GM23338 (cell line): ENCODE results near the gene CALML3. TPM values are rescaled to one million over a fixed set of nuclear protein-coding genes. Genes with fewer than 3 reads are reported as not detected.

ENCODE experiments used
- EZH2 ChIP-seq: fragments of 200-600 bp; sonication (generic); IDR thresholded peaks from one replicate; pipeline ENCODE4 v1.8.0; 2017; ENCODE audit warnings: antibody characterized with exemption, mild to moderate bottlenecking, low read depth; ENCODE audit not compliant: unreplicated experiment
- JUNB ChIP-seq: IDR thresholded peaks from one replicate; pipeline ENCODE4 v1.6.1; 2016; ENCODE audit warnings: antibody characterized with exemption; ENCODE audit not compliant: unreplicated experiment
- ZNF114 ChIP-seq: fragments of 250-450 bp; sonication (Bioruptor Pico); IDR thresholded peaks from 2 replicates; pipeline ENCODE4 v1.5.0; 2020; ENCODE audit warnings: mild to moderate bottlenecking, moderate library complexity
- ZNF462 ChIP-seq: fragments of 250-450 bp; sonication (Bioruptor Pico); IDR thresholded peaks from 2 replicates; pipeline ENCODE4 v1.5.0; 2020; ENCODE audit warnings: mild to moderate bottlenecking, moderate library complexity
- polyA plus RNA-seq: library from polyadenylated mRNA; unstranded; fragments of >200 nt; fragmentation: Nextera tagmentation; extraction: Ambion mirVana; gene quantifications from 2 replicates; pipeline ENCODE4 v1.2.1, GENCODE V29; 2016
- total RNA-seq: library from RNA; depleted of rRNA; stranded (reverse); fragments of >200 nt; shearing (Covaris generic); gene quantifications from 2 replicates; pipeline ENCODE4 v1.2.3, GENCODE V29; 2014
- TF ChIP-seq, protein P1 (sequence below), 2 experiments: fragments of 200-600 bp in 1 of 2; sonication (generic) in 1 of 2; conservative IDR thresholded peaks; 2 replicates each; pipeline versions ENCODE4 v1.5.1 to v1.6.1; 2016 to 2017; ENCODE audit warnings: antibody characterized with exemption in 2 of 2, low read depth in 2 of 2, mild to moderate bottlenecking in 2 of 2, moderate library complexity in 1 of 2

The CALML3 gene
- total and polyA plus RNA-seq, 2 experiments from 2014 or later, result not detected

- TF ChIP-seq ZNF462 (CRISPR knock-in tag), result no peak
- no peak for TF ChIP-seq JUNB
- TF ChIP-seq ZNF114, result no peak
- TF ChIP-seq, protein P1, sequence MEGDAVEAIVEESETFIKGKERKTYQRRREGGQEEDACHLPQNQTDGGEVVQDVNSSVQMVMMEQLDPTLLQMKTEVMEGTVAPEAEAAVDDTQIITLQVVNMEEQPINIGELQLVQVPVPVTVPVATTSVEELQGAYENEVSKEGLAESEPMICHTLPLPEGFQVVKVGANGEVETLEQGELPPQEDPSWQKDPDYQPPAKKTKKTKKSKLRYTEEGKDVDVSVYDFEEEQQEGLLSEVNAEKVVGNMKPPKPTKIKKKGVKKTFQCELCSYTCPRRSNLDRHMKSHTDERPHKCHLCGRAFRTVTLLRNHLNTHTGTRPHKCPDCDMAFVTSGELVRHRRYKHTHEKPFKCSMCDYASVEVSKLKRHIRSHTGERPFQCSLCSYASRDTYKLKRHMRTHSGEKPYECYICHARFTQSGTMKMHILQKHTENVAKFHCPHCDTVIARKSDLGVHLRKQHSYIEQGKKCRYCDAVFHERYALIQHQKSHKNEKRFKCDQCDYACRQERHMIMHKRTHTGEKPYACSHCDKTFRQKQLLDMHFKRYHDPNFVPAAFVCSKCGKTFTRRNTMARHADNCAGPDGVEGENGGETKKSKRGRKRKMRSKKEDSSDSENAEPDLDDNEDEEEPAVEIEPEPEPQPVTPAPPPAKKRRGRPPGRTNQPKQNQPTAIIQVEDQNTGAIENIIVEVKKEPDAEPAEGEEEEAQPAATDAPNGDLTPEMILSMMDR (conservative IDR thresholded peaks at IDR 0.05; ENCODE audit: low read depth in 2 of 2), result no peak
- TF ChIP-seq EZH2, result no peak
Measured at GRCh38 chr10:5527332-5528200, 2.8 kb downstream of the CALML3 start (continued).
